Activated CD4-positive, alpha-beta T cell treated with anti-CD3 and anti-CD28 coated beads, Interleukin-2, amount 10 ng/mL, durations not matched to agents 24 days and 14 days (primary cell): Measurements from ENCODE around the gene RAP1B. TPM values are rescaled to one million over a fixed set of nuclear protein-coding genes. Genes with fewer than 3 reads are reported as not detected.
A peak's percentile ranks its signal among the peaks of the same experiment; 100 is the strongest.

Source experiments
- DNase-seq: peaks from one replicate; pipeline ENCODE4 v3.0.0; 2022
- H3K27ac Mint-ChIP-seq: one replicate; pipeline ENCODE4 v1.8.0; 2022; ENCODE audit warnings: mild to moderate bottlenecking, mixed read lengths
- H3K27me3 Mint-ChIP-seq: one replicate; pipeline ENCODE4 v1.8.0; 2022; ENCODE audit warnings: mixed read lengths
- H3K36me3 Mint-ChIP-seq: one replicate; pipeline ENCODE4 v1.8.0; 2022; ENCODE audit warnings: low read depth, mild to moderate bottlenecking, mixed read lengths
- H3K4me1 Mint-ChIP-seq: one replicate; pipeline ENCODE4 v1.8.0; 2021; ENCODE audit warnings: mixed read lengths
- H3K4me3 Mint-ChIP-seq: one replicate; pipeline ENCODE4 v1.8.0; 2022; ENCODE audit warnings: mild to moderate bottlenecking, moderate library complexity, mixed read lengths
- H3K9me3 Mint-ChIP-seq: one replicate; pipeline ENCODE4 v1.8.0; 2021; ENCODE audit warnings: mixed read lengths
- intact Hi-C: fragments of 100-400 bp; cut with micrococcal nuclease; formaldehyde crosslinking; loops from one replicate; pipeline ENCODE4 v1.15.1; 2023
- total RNA-seq: library from RNA; stranded (reverse); gene quantifications from 2 replicates; pipeline ENCODE4 v1.2.3, GENCODE V29; 2022

RAP1B gene
- total RNA-seq = 207 and 209 TPM in 2 replicates

DNA sequence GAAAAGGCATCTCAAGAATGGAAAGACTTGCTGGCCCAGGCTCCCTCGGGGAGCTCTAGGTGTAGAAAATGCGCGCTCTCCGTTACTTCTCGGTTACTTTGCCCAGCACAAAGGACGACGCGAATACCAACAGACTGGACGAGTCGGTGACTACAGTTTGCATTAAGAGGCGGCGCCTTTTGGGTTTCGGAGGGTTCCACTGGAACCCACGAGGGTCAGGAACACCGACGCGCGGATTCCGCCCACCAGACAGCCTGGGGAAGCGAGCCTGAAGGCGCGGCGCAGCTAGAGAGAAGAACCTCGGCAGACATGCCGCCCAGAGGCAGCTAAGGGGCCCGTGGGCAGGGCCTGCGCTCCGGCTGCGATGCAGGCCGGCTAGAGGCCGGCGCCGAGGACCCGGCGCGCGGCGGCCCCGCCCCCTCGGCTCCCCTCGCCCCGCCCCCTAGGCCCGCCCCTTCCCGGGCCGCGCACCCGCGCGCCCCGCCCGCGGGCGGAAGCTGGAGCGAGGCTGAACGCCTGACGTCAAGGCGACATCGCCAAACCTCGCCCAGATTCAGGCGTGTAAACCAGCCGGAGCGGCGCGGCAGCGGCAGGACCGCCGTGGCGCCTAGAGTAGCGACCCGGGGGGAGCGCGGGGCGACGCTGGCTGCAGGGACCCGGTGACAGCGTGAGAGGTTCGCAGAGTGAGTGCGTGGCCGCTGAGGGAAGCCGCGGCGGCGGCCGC lies at the start of gene RAP1B:
Gene RAP1B (plus strand): TSS at position 530 of the 724 bp plus-strand sequence. CDS start 37,826 bp downstream, outside the sequence.
- no peaks in the 10 kb centered on the region for H3K9me3 Mint-ChIP-seq
- H3K4me3 Mint-ChIP-seq = peak within 1 kb of the TSS; percentile 99
- H3K36me3 Mint-ChIP-seq = peaks cover 39% of the 10 kb centered on the region
- intact Hi-C loops = loop anchor here (1.0 to 10.0 kb wide), 11 partner anchors 23 to 544 kb away; partner anchors contain the start of genes MDM1, MDM2 and NUP107
- peaks cover 37% of the 10 kb centered on the region for H3K4me1 Mint-ChIP-seq
- peak within 1 kb of the TSS; percentile 98 for H3K27ac Mint-ChIP-seq
- no peaks in the 10 kb centered on the region for H3K27me3 Mint-ChIP-seq
- DNase-seq = peak; percentile 97

DNA sequence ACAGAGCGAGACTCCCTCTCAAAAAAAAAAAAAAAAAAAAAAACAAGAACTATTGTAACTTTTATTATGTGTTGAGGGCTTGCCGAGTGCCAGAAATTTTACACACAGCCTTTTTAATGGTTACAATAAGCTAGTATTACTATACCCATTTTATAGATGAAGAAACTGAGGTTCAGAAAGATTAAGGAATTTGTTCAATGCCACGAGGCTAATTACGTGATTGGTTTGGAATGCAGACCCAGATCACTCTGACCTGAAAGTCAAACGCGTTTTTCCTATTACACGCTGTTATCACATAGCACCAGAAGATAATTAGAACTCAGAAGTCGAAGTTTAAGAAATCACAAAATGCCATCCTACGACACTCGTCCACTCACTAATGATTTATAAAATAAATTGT lies 48.9 kb upstream of the RAP1B start:
- intact Hi-C loops = no loop called here
- DNase-seq = no peak
- H3K27ac Mint-ChIP-seq = no peak overlapping the region

DNA sequence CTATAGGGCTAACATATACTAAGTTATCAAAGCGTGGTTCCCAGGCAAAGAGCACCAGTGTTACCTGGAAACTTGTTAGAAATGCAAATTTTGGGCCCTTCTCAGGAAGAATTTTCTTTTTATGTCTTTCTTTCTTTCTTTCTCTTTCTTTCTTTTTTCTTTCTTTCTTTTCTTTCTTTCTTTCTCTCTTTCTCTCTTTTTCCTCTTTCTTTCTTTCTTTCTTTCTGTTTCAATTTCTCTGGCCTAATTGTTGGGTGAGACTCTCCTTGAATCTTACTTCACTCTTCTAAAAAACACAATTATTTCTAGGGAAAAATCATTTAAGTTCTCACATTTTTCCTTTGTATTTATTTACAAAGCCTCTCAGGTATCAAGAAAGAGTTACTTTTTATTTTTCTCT lies 46.5 kb upstream of the RAP1B start:
- intact Hi-C loops = loop anchor here (2.0 kb wide), 1 partner anchor 47 kb away; the partner anchor contains the start of gene RAP1B
- Mint-ChIP-seq H3K4me1 (peaks cover 31% of the 10 kb centered on the region), H3K27me3 (no peaks in the 10 kb centered on the region), H3K36me3 (no peaks in the 10 kb centered on the region), H3K9me3 (peaks cover 11% of the 10 kb centered on the region), H3K4me3 (no peak overlapping the region), H3K27ac (peak overlapping the region; percentile 57)
- no peak for DNase-seq

More for the DNA sequence above, 48.9 kb upstream of the RAP1B start:
- no peak overlapping the region for H3K4me3 Mint-ChIP-seq
- H3K27me3 Mint-ChIP-seq = peaks cover 2% of the 10 kb centered on the region
- H3K36me3 Mint-ChIP-seq = no peaks in the 10 kb centered on the region
- H3K4me1 Mint-ChIP-seq = peaks cover 41% of the 10 kb centered on the region
- peaks cover 6% of the 10 kb centered on the region for H3K9me3 Mint-ChIP-seq

DNA sequence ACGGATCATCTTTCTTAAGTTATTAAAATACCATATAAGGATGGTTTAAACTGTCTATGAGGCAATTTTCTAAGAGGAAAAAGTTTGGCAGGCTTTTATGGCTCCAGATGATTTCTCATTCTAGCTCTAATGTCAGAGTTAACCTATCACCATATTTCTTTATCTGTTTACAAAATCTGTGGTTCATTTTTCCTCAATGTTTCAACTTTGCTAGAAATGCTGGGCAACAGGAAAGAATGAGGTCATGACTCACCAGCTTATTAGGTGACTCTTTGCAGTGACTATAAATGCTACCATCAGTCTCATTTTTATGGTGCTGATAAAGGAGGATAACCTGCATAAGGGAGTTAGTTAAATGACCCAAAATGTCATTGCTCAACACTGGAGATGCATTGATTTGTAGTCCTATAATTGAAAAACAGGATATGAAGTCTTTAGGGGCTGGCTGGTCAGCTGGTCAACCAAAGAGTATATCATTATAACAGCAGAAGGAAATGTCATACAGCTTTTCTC lies 45.3 kb upstream of the RAP1B start:
- Mint-ChIP-seq H3K4me1 (peaks cover 21% of the 10 kb centered on the region), H3K27me3 (no peaks in the 10 kb centered on the region), H3K36me3 (no peaks in the 10 kb centered on the region)

DNA sequence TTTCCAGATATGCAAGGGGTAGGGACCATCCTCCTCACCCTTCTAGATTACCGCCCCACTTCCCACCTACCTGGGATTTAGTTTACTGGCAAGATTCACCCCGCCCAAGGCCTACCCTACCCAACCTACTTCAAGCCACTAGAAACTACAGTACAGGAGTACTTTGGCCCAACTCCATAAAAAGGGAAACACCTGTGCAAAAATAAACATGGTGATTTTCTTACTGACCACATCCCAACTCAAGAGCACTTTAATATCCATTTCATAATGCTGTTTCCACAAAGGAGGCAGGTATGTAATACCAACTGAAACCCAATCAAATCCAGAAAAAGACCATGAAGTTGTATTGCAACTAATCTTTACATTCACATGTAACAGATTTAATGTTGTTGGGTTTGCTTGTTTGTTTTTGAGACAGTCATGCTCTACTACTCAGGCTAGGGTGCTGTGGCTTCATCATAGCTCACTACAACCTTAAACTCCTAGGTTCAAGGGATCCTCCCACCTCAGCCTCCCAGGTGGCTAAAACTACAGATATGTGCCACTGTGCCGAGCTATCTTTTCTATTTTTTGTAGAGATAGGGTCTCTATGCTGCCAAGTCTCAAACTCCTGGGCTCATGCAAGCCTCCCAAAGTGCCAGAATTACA lies 41.7 kb upstream of the RAP1B start:
- intact Hi-C loops = no loop called here
- DNase-seq = no peak
- H3K36me3 Mint-ChIP-seq = no peaks in the 10 kb centered on the region
- H3K9me3 Mint-ChIP-seq = peaks cover 8% of the 10 kb centered on the region
- H3K4me1 Mint-ChIP-seq = peaks cover 26% of the 10 kb centered on the region
- no peak overlapping the region for H3K4me3 Mint-ChIP-seq
- H3K27ac Mint-ChIP-seq = no peak overlapping the region
- no peaks in the 10 kb centered on the region for H3K27me3 Mint-ChIP-seq

More for the DNA sequence above, 45.3 kb upstream of the RAP1B start:
- intact Hi-C loops = loop anchor here (1.0 to 2.0 kb wide), 3 partner anchors 22 to 114 kb away; partner anchors contain the start of gene RAP1B
- Mint-ChIP-seq H3K4me3 (peak overlapping the region; percentile 22), H3K27ac (peak overlapping the region; percentile 18), H3K9me3 (peaks cover 9% of the 10 kb centered on the region)
- DNase-seq = peak; percentile 66

DNA sequence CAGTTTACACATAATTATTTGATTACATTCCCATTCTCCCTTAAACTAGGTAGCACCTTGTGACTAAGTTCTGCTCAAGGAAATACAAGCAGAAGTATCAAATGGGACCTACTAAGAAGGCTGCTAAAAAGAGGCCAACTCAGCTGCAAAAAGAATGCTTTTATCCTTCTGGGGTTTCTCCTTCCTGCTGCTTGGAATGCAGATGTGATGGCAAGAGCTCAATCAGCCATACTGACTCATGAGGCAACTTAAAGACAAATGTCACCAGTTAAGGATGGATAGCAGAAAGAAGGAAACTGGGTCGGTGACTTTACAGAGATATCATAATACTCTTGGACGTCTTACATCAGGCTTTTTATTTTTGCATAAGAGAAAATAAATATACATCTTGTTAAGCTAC lies 38.0 kb upstream of the RAP1B start:
- Mint-ChIP-seq H3K9me3 (peaks cover 8% of the 10 kb centered on the region), H3K4me1 (peaks cover 11% of the 10 kb centered on the region), H3K4me3 (no peak overlapping the region)

DNA sequence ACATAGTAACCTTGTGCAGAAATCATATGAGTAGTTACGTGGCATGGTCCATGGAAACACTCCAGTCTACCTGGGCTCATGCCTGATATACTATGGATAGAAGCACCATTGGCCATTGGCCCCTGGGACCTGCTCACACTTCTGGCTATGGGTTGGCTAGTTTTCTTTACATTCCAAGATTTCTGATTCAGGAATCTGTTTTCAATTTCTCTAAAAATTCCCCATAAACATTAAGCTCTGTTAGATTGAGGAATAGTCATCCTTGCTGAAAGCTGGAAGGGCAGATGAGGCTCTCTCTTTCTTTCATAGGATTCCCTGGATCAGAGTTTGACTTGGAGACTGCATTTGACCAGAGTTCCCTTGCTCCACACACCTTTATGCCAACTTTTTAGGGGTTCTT lies 37.3 kb upstream of the RAP1B start:
- intact Hi-C loops = no loop called here
- H3K4me3 Mint-ChIP-seq = no peak overlapping the region
- peaks cover 8% of the 10 kb centered on the region for H3K9me3 Mint-ChIP-seq
- H3K4me1 Mint-ChIP-seq = peaks cover 15% of the 10 kb centered on the region
- DNase-seq = no peak
- no peaks in the 10 kb centered on the region for H3K36me3 Mint-ChIP-seq
- no peak overlapping the region for H3K27ac Mint-ChIP-seq
- H3K27me3 Mint-ChIP-seq = no peaks in the 10 kb centered on the region

More for the DNA sequence above, 38.0 kb upstream of the RAP1B start:
- intact Hi-C loops = no loop called here
- Mint-ChIP-seq H3K27me3 (no peaks in the 10 kb centered on the region), H3K36me3 (no peaks in the 10 kb centered on the region), H3K27ac (no peak overlapping the region)
- no peak for DNase-seq

DNA sequence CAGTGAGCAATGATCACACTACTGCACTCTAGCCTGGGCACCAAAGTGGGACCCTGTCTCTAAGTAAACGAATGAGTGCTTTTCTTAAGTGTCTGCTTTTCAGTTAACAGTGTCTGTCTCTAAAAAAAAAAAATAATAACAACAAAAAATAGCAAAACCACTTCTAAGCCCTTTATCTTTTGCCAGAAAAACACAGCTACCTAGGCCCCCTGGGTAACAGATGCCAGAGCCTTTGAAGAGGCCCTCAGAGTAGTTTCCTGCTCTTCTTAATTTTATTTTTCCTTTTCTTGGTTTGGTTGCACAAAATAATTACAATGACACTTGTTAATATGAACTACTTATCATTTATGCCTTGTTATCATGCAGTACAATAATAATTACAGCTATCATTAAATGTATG lies 32.8 kb upstream of the RAP1B start:
- H3K36me3 Mint-ChIP-seq = no peaks in the 10 kb centered on the region
- peaks cover 17% of the 10 kb centered on the region for H3K4me1 Mint-ChIP-seq
- no peak overlapping the region for H3K27ac Mint-ChIP-seq

DNA sequence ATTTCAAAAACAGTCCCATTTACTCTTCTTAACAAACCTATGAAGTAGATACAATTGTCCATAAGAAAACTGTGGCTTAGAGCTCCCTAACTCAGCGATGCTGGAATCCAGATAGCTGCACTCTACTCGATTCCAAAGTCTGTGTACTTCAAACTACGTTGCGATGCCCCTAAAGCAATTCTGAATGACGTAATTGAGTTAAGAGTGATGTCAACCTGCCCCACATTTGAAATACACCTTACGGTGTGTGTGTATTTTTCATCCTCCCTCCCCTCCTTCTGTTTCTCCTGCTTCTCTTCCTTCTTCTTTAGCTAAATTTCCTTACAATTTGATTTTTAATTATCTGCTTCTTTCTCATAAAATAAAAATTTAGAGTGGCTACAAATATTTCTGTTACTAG lies 31.9 kb upstream of the RAP1B start:
- no peaks in the 10 kb centered on the region for H3K9me3 Mint-ChIP-seq
- H3K4me1 Mint-ChIP-seq = peaks cover 19% of the 10 kb centered on the region
- H3K4me3 Mint-ChIP-seq = no peak overlapping the region
- H3K36me3 Mint-ChIP-seq = no peaks in the 10 kb centered on the region
- no peak for DNase-seq
- intact Hi-C loops = no loop called here
- H3K27me3 Mint-ChIP-seq = no peaks in the 10 kb centered on the region
- no peak overlapping the region for H3K27ac Mint-ChIP-seq

More for the DNA sequence above, 32.8 kb upstream of the RAP1B start:
- Mint-ChIP-seq H3K4me3 (no peak overlapping the region), H3K27me3 (no peaks in the 10 kb centered on the region), H3K9me3 (no peaks in the 10 kb centered on the region)
- intact Hi-C loops = no loop called here
- no peak for DNase-seq

DNA sequence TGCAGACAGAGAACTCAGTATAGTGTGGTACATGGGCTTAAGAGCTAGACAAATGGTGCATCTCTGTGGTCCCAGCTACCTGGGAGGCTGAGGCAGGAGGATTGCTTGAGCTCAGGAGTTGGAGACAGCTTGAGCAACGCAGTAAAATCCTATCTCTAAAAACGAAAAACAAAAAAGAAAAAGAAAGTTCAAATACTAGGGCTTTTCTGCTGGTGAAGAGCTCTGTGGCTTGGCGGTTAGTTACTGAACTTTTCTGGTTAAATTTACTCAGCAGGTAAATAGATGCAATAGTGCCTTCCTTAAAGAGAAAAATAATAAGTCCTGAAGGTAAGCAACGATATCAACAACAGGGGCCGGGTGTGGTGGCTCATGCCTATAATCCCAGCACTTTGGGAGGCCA lies 31.4 kb upstream of the RAP1B start:
- intact Hi-C loops = no loop called here
- Mint-ChIP-seq H3K4me3 (peak overlapping the region; percentile 34), H3K36me3 (no peaks in the 10 kb centered on the region), H3K4me1 (peaks cover 19% of the 10 kb centered on the region), H3K9me3 (no peaks in the 10 kb centered on the region), H3K27me3 (no peaks in the 10 kb centered on the region), H3K27ac (peak overlapping the region; percentile 70)
- DNase-seq = peak; percentile 65

DNA sequence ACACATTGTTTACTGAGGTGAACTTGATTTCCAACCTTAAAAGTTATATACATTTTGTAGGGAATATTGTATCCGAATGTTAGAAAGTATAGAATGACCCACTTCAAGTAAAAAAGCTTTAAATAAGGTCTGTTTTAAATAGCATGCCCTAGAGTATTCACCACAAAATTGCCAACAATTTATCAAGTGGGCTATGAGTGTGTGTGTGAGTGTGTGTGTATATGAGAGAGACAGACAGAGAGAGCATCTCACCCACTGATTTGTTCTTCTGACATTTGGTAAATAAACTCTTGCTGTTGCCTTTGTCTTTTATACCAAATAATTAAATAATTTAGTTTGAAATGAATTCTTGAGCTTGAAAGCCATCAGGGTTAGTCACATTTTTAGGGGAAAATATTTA lies 29.8 kb upstream of the RAP1B start:
- DNase-seq = no peak
- Mint-ChIP-seq H3K4me1 (peaks cover 20% of the 10 kb centered on the region), H3K9me3 (no peaks in the 10 kb centered on the region), H3K36me3 (no peaks in the 10 kb centered on the region), H3K27ac (no peak overlapping the region), H3K4me3 (no peak overlapping the region), H3K27me3 (no peaks in the 10 kb centered on the region)
- intact Hi-C loops = no loop called here

DNA sequence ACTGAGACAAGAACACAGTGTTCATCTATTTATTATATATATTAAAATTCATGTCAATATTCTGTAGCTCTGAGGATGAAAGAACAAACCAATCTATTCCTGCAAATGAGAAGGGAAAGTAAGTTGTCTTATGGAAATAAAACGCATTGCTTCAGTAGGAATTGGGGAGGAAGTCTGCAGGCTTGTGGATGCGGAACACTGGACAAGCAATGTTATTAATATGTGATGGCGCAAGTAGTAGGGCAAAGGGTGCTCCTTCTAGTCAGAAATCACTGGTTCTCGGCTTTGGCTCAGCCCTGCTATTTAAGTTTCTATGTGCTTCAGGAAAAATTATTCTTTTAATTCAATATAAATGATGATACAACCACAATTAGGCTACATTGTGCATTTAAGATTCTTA lies 28.8 kb upstream of the RAP1B start:
- no peaks in the 10 kb centered on the region for H3K9me3 Mint-ChIP-seq
- DNase-seq = no peak
- no peaks in the 10 kb centered on the region for H3K27me3 Mint-ChIP-seq
- H3K4me3 Mint-ChIP-seq = no peak overlapping the region
- no peak overlapping the region for H3K27ac Mint-ChIP-seq
- H3K36me3 Mint-ChIP-seq = no peaks in the 10 kb centered on the region
- peaks cover 24% of the 10 kb centered on the region for H3K4me1 Mint-ChIP-seq
- intact Hi-C loops = no loop called here

DNA sequence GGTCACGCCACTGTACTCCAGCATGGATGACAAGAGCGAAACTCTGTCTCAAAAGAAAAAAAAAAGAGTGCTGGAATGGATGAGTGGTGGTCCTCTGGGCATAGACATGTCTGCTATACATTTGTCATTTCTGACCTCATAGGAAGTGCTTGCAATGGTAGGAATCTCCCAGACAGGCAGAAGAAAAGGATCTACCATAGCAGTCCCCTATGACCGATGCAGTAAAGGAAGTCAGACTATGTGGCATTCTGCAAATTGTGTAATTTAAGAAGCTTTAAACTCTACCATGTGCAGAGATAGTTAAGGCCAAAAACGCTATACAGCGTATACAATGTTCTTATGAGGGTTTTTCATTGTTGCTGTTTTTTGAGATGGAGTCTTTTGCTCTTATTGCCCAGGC lies 24.7 kb upstream of the RAP1B start:
- intact Hi-C loops = loop anchor here (2.0 to 5.0 kb wide), 2 partner anchors 89 to 104 kb away; no protein-coding TSS in a partner anchor
- Mint-ChIP-seq H3K4me3 (peak overlapping the region; percentile 15), H3K4me1 (peaks cover 21% of the 10 kb centered on the region), H3K36me3 (peaks cover 17% of the 10 kb centered on the region), H3K27ac (no peak overlapping the region), H3K27me3 (no peaks in the 10 kb centered on the region), H3K9me3 (peaks cover 11% of the 10 kb centered on the region)
- no peak for DNase-seq

DNA sequence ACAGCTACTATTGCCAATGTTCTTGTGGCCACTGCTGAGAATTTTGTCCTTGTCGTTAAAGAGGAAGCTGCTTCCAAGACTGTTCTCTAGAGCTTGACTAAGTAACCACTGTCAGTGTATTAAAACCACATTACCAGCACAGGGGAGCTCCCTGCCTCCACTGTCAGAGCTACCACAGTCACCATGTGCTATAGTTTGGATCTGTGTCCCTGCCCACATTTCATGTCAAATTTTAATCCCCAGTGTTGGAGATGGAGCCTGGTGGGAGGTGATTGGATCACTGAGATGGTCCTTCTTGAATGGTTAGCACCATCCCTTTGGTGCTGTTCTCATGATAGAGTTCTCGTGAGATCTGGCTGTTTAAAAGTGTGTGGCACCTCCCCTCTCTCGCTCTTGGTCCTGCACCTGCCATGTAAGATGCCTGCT lies 23.2 kb upstream of the RAP1B start:
- H3K9me3 Mint-ChIP-seq = peaks cover 16% of the 10 kb centered on the region
- intact Hi-C loops = loop anchor here (1.0 to 5.0 kb wide), 5 partner anchors 22 to 136 kb away; partner anchors contain the start of gene RAP1B
- peak; percentile 84 for DNase-seq
- H3K27ac Mint-ChIP-seq = peak overlapping the region; percentile 74
- H3K36me3 Mint-ChIP-seq = peaks cover 21% of the 10 kb centered on the region
- H3K4me3 Mint-ChIP-seq = peak overlapping the region; percentile 16
- no peaks in the 10 kb centered on the region for H3K27me3 Mint-ChIP-seq
- peaks cover 36% of the 10 kb centered on the region for H3K4me1 Mint-ChIP-seq
